K562 (cell line): Measurements from ENCODE around the gene TECPR2. TPM values are rescaled to one million over a fixed set of nuclear protein-coding genes. Genes with fewer than 3 reads are reported as not detected.
A peak's percentile ranks its signal among the peaks of the same experiment; 100 is the strongest.

ENCODE experiments used
- CTBP1 ChIP-seq: fragments of 450-650 bp; IDR thresholded peaks from 2 replicates; pipeline ENCODE4 v1.6.1; 2016; ENCODE audit warnings: borderline replicate concordance
- FOXJ2 ChIP-seq: fragments of 200-800 bp; sonication (Bioruptor generic); IDR thresholded peaks from 2 replicates; pipeline ENCODE4 v1.6.1; 2016; ENCODE audit warnings: missing genetic modification characterization, missing compliant biosample characterization
- HES1 ChIP-seq: fragments of 450-650 bp; IDR thresholded peaks from 2 replicates; pipeline ENCODE4 v1.6.1; 2016; ENCODE audit warnings: low read depth, mild to moderate bottlenecking, moderate library complexity
- ID3 ChIP-seq, 2 experiments: fragments of 250-450 bp in 1 of 2; fragments of 450-650 bp in 1 of 2; sonication (Bioruptor Pico) in 1 of 2; IDR thresholded peaks; 2 replicates each; pipeline versions ENCODE4 v1.6.1 to v1.8.0; 2016 to 2021; ENCODE audit warnings: mild to moderate bottlenecking in 2 of 2, moderate library complexity in 2 of 2, missing compliant biosample characterization in 1 of 2, missing genetic modification characterization in 1 of 2
- MBD2 ChIP-seq: sonication (generic); IDR thresholded peaks from 2 replicates; pipeline ENCODE4 v1.6.1; 2016; ENCODE audit warnings: low read depth, borderline replicate concordance
- MLLT1 ChIP-seq, 2 experiments: fragments of 450-650 bp; IDR thresholded peaks; 2 replicates each; pipeline ENCODE4 v1.6.1; 2016
- NFATC3 ChIP-seq: fragments of 450-650 bp; IDR thresholded peaks from 2 replicates; pipeline ENCODE4 v1.6.1; 2017; ENCODE audit warnings: mild to moderate bottlenecking
- PHB ChIP-seq: fragments of 250-450 bp; sonication (Bioruptor Pico); IDR thresholded peaks from 2 replicates; pipeline ENCODE4 v1.5.0; 2021
- POLR2H ChIP-seq: IDR thresholded peaks from 2 replicates; pipeline ENCODE4 v1.6.1; 2016; ENCODE audit warnings: missing genetic modification characterization, low read depth, mild to moderate bottlenecking, control low read depth, missing compliant biosample characterization, moderate library complexity
- RB1 ChIP-seq: fragments of 450-650 bp; IDR thresholded peaks from 2 replicates; pipeline ENCODE4 v1.6.1; 2017; ENCODE audit warnings: low read depth, mild to moderate bottlenecking
- SMAD4 ChIP-seq: fragments of 250-450 bp; sonication (Bioruptor Pico); conservative IDR thresholded peaks from 2 replicates; pipeline ENCODE4 v1.8.0; 2021; ENCODE audit warnings: inconsistent platforms, mild to moderate bottlenecking, moderate library complexity
- USF2 ChIP-seq: sonication (generic); formaldehyde crosslinking; IDR thresholded peaks from 2 replicates; pipeline ENCODE4 v1.5.0; 2020; ENCODE audit warnings: missing genetic modification reagents
- ZZZ3 ChIP-seq: fragments of 450-650 bp; IDR thresholded peaks from 2 replicates; pipeline ENCODE4 v1.6.1; 2016; ENCODE audit warnings: antibody characterized with exemption, mild to moderate bottlenecking, moderate library complexity
- polyA plus RNA-seq, 8 experiments: library from polyadenylated mRNA; depleted of rRNA in 4 of 8; stranded (reverse) in 5 of 8; unstranded in 3 of 8; fragments of >200 nt; fragmentation: Nextera tagmentation in 2 of 8; fragmentation: Illumina TruSeq in 1 of 8; extraction: Ambion mirVana in 2 of 8; extraction: Trizol in 1 of 8; gene quantifications; 2 replicates each; pipeline versions ENCODE4 v1.2.1 to v1.2.3, GENCODE V29; 2011 to 2014; ENCODE audit warnings: inconsistent platforms in 1 of 8, missing spikeins in 1 of 8
- total RNA-seq, 7 experiments: library from RNA; depleted of rRNA in 6 of 7; stranded (reverse); fragments of >200 nt in 6 of 7; fragmentation: Illumina TruSeq in 2 of 7; extraction: Trizol in 2 of 7; gene quantifications; 2 replicates each; pipeline versions ENCODE4 v1.2.1 to v1.2.3, GENCODE V29; 2011 to 2021; ENCODE audit warnings: low replicate concordance in 1 of 7
- TF ChIP-seq, protein P1 (sequence below), 2 experiments: fragments of 200-800 bp in 1 of 2; sonication (Bioruptor generic) in 1 of 2; sonication (generic) in 1 of 2; formaldehyde crosslinking in 1 of 2; IDR thresholded peaks in 1 of 2; conservative IDR thresholded peaks in 1 of 2; 2 replicates each; pipeline versions ENCODE4 v1.5.0 to v1.6.1; 2016 to 2020; ENCODE audit warnings: missing compliant biosample characterization in 1 of 2, missing genetic modification characterization in 1 of 2, missing genetic modification reagents in 1 of 2
- TF ChIP-seq, protein P2 (sequence below): fragments of 450-650 bp; formaldehyde crosslinking; IDR thresholded peaks from 2 replicates; pipeline ENCODE4 v1.4.0; 2022; ENCODE audit warnings: mild to moderate bottlenecking, moderate library complexity
- TF ChIP-seq, protein P3 (sequence below), 3 experiments: fragments of 200-800 bp in 1 of 3; fragments of 250-450 bp in 1 of 3; fragments of 450-650 bp in 1 of 3; sonication (Bioruptor Pico) in 1 of 3; sonication (Bioruptor generic) in 1 of 3; formaldehyde crosslinking in 1 of 3; IDR thresholded peaks; 2 replicates each; pipeline versions ENCODE4 v1.6.1 to v1.8.0; 2016 to 2022; ENCODE audit warnings: mild to moderate bottlenecking in 2 of 3, missing genetic modification characterization in 2 of 3, missing compliant biosample characterization in 1 of 3, moderate library complexity in 1 of 3

The TECPR2 gene
- total and polyA plus RNA-seq, 9 of the 15 experiments (the other 6 are each of a cell fraction or from before 2014, with no cell fraction given) = 0.04 to 3.0 (median 0.83) TPM

DNA sequence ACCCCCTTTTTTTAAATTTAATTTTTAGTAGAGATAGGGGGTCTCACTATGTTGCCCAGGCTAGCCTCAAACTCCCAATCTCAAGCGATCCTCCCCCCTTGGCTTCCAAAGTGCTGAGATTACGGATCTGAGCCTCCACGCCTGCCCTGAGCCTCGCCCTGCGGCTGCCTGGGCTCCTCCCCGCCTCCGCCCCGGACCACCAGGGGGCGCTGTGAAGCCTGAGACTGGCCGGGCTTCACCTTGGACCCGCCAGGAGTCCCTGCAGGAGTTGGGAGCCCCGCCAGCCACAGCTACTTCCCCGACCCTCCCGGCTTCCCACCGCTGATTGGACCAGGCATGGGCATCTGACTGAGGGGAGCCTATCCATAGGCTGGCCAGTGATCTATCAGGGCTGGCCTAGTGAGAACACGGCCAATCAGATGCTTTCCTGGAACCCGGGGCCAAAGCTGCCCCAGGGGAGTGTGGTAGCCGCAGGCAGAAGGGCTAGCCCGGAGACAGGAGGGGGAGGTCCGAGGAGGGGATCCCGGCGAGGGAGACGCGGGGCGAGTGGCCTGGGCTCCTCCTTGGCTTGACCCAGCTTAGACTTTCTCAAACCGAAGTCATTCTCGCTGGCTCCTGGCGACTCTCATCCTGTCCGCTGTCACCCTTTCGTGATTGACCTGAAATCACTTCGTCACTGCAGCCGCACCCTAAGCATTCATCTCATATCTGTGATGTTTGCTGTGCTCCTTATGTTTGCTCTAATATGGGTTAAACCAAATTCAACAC, 161.9 kb downstream of the TECPR2 start (continued):
- TF ChIP-seq, protein P1, sequence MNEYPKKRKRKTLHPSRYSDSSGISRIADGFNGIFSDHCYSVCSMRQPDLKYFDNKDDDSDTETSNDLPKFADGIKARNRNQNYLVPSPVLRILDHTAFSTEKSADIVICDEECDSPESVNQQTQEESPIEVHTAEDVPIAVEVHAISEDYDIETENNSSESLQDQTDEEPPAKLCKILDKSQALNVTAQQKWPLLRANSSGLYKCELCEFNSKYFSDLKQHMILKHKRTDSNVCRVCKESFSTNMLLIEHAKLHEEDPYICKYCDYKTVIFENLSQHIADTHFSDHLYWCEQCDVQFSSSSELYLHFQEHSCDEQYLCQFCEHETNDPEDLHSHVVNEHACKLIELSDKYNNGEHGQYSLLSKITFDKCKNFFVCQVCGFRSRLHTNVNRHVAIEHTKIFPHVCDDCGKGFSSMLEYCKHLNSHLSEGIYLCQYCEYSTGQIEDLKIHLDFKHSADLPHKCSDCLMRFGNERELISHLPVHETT (CRISPR knock-in tag; conservative IDR thresholded peaks at IDR 0.05 in 1 of 2, IDR thresholded peaks at IDR 0.05 in 1 of 2) = peak in 1 of 2 experiments; percentile 52; a peak in 1 of 4 replicates
- TF ChIP-seq MBD2 = peak; percentile 85; the same call in 1 of the 2 replicates
- no peak for TF ChIP-seq NFATC3
- peak; percentile 71; the same call in 1 of the 2 replicates for TF ChIP-seq CTBP1
- no peak for TF ChIP-seq HES1
- TF ChIP-seq PHB (CRISPR knock-in tag) = no peak
- TF ChIP-seq FOXJ2 = no peak
- peak; percentile 60 for TF ChIP-seq POLR2H (tag)
- peak; percentile 38; the same call in 1 of the 2 replicates for TF ChIP-seq SMAD4 (CRISPR knock-in tag)
- peak in 1 of 2 experiments; percentile 47; a peak in 1 of 4 replicates for TF ChIP-seq MLLT1 (IDR thresholded peaks at IDR 0.05)
- peak; percentile 85 for TF ChIP-seq RB1
- no peak for TF ChIP-seq ID3 (CRISPR knock-in tag; IDR thresholded peaks at IDR 0.05)
- TF ChIP-seq ID3 (tag; IDR thresholded peaks at IDR 0.05) = no peak
- no peak for TF ChIP-seq ZZZ3
- TF ChIP-seq, protein P2, sequence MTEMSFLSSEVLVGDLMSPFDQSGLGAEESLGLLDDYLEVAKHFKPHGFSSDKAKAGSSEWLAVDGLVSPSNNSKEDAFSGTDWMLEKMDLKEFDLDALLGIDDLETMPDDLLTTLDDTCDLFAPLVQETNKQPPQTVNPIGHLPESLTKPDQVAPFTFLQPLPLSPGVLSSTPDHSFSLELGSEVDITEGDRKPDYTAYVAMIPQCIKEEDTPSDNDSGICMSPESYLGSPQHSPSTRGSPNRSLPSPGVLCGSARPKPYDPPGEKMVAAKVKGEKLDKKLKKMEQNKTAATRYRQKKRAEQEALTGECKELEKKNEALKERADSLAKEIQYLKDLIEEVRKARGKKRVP = no peak
- TF ChIP-seq, protein P3, sequence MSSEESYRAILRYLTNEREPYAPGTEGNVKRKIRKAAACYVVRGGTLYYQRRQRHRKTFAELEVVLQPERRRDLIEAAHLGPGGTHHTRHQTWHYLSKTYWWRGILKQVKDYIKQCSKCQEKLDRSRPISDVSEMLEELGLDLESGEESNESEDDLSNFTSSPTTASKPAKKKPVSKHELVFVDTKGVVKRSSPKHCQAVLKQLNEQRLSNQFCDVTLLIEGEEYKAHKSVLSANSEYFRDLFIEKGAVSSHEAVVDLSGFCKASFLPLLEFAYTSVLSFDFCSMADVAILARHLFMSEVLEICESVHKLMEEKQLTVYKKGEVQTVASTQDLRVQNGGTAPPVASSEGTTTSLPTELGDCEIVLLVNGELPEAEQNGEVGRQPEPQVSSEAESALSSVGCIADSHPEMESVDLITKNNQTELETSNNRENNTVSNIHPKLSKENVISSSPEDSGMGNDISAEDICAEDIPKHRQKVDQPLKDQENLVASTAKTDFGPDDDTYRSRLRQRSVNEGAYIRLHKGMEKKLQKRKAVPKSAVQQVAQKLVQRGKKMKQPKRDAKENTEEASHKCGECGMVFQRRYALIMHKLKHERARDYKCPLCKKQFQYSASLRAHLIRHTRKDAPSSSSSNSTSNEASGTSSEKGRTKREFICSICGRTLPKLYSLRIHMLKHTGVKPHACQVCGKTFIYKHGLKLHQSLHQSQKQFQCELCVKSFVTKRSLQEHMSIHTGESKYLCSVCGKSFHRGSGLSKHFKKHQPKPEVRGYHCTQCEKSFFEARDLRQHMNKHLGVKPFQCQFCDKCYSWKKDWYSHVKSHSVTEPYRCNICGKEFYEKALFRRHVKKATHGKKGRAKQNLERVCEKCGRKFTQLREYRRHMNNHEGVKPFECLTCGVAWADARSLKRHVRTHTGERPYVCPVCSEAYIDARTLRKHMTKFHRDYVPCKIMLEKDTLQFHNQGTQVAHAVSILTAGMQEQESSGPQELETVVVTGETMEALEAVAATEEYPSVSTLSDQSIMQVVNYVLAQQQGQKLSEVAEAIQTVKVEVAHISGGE (CRISPR knock-in tag; IDR thresholded peaks at IDR 0.05) = no peak
- peak; percentile 94 for TF ChIP-seq USF2
